Calu3 (cell line): ENCODE results near the gene SOX12. TPM values are rescaled to one million over a fixed set of nuclear protein-coding genes. Genes with fewer than 3 reads are reported as not detected.

Source experiments
- BruUV-seq: library from RNA; stranded (reverse); fragments of 400-500 nt; replicated peaks from 2 replicates; lab custom pipeline; 2021; lab: Mats Ljungman, UMichigan
- CTCF ChIA-PET: fragments of 300-600 bp; sonication (Branson Sonifier 250); formaldehyde crosslinking; loops from one replicate; lab custom pipeline; 2022; ENCODE audit warnings: antibody characterized with exemption; lab: Charles Lee
- DNase-seq: peaks from one replicate; pipeline ENCODE4 v3.0.0; 2022
- H3K27ac Mint-ChIP-seq: one replicate; pipeline ENCODE4 v1.8.0; 2022; ENCODE audit warnings: mixed read lengths; ENCODE audit not compliant: unreplicated experiment
- H3K27me3 Mint-ChIP-seq: one replicate; pipeline ENCODE4 v1.8.0; 2022; ENCODE audit warnings: mixed read lengths; ENCODE audit not compliant: unreplicated experiment
- H3K36me3 Mint-ChIP-seq: one replicate; pipeline ENCODE4 v1.8.0; 2022; ENCODE audit warnings: mild to moderate bottlenecking, moderate library complexity, mixed read lengths; ENCODE audit not compliant: insufficient read depth, unreplicated experiment
- H3K4me1 Mint-ChIP-seq: one replicate; pipeline ENCODE4 v1.8.0; 2022; ENCODE audit warnings: mild to moderate bottlenecking, low read depth, mixed read lengths; ENCODE audit not compliant: unreplicated experiment
- H3K4me3 Mint-ChIP-seq: one replicate; pipeline ENCODE4 v1.8.0; 2022; ENCODE audit warnings: mild to moderate bottlenecking, low read depth, moderate library complexity, mixed read lengths; ENCODE audit not compliant: unreplicated experiment
- H3K9me3 Mint-ChIP-seq: one replicate; pipeline ENCODE4 v1.8.0; 2022; ENCODE audit warnings: low read depth, mixed read lengths; ENCODE audit not compliant: unreplicated experiment
- intact Hi-C: fragments of 100-400 bp; cut with micrococcal nuclease; formaldehyde crosslinking; loops from one replicate; pipeline ENCODE4 v1.10.0; 2022; ENCODE audit not compliant: unreplicated experiment
- total RNA-seq: library from RNA; stranded (reverse); gene quantifications from 2 replicates; pipeline ENCODE4 v1.2.3, GENCODE V29; 2022
- TF ChIP-seq, protein P1 (sequence below): fragments of 200-600 bp; IDR thresholded peaks from one replicate; pipeline ENCODE4 v1.8.0; 2022; ENCODE audit warnings: antibody characterized with exemption; ENCODE audit not compliant: unreplicated experiment

The SOX12 gene
- total RNA-seq, 1 experiment from 2014 or later = 13.6 TPM

DNA sequence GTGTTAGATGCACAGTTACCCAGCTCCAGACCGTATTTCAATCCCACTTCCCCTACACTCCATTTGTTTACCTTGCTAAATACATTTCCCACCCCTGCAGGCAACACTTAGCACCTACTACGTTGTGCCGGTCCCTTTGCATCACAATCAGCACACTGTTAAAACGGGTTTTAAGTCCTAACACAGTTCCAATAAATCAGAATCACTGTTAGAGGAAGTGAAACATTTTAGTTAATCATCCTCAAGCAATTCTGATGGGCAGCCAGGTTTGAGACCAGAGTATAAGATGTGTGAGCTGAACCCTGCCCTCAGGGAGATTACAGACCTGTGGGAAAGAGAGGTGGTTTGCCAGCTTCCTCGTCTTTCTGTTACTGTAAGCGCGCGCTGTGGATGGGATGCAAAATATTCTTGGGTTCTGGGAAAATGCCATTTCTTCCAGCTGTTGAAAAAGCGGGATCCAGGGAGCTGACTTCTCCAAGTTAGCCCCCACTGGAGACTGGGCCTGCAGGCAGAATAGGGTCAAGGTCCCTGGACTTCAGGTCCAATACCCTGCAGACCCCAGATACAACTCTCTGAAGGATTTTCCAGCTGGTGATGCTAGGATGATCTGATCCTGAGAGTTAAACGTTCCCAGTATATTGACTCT lies 24.9 kb upstream of the SOX12 start:
- intact Hi-C loops = no loop called here
- TF ChIP-seq, protein P1, sequence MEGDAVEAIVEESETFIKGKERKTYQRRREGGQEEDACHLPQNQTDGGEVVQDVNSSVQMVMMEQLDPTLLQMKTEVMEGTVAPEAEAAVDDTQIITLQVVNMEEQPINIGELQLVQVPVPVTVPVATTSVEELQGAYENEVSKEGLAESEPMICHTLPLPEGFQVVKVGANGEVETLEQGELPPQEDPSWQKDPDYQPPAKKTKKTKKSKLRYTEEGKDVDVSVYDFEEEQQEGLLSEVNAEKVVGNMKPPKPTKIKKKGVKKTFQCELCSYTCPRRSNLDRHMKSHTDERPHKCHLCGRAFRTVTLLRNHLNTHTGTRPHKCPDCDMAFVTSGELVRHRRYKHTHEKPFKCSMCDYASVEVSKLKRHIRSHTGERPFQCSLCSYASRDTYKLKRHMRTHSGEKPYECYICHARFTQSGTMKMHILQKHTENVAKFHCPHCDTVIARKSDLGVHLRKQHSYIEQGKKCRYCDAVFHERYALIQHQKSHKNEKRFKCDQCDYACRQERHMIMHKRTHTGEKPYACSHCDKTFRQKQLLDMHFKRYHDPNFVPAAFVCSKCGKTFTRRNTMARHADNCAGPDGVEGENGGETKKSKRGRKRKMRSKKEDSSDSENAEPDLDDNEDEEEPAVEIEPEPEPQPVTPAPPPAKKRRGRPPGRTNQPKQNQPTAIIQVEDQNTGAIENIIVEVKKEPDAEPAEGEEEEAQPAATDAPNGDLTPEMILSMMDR = no peak
- H3K4me3 Mint-ChIP-seq = peak overlapping the region; percentile 99
- no peaks in the 10 kb centered on the region for H3K27me3 Mint-ChIP-seq
- H3K9me3 Mint-ChIP-seq = no peaks in the 10 kb centered on the region
- CTCF ChIA-PET = interaction anchor here (1.0 kb wide), 1 partner anchor 30 kb away, joined by 3 read pairs; no protein-coding TSS in a partner anchor
- peaks cover 29% of the 10 kb centered on the region for H3K36me3 Mint-ChIP-seq
- no peak for DNase-seq
- no peak overlapping the region for H3K27ac Mint-ChIP-seq
- H3K4me1 Mint-ChIP-seq = peaks cover 32% of the 10 kb centered on the region
- no TSS peak for BruUV-seq

GRCh38 chr20:301886-302848 lies 23.2 kb upstream of the SOX12 start:
- CTCF ChIA-PET = no interaction called here
- Mint-ChIP-seq H3K27me3 (no peaks in the 10 kb centered on the region), H3K27ac (no peak overlapping the region), H3K9me3 (no peaks in the 10 kb centered on the region), H3K4me3 (no peak overlapping the region), H3K4me1 (peaks cover 18% of the 10 kb centered on the region), H3K36me3 (peaks cover 24% of the 10 kb centered on the region)
- intact Hi-C loops = no loop called here
- DNase-seq = no peak
- TF ChIP-seq, protein P1 = no peak
- no TSS peak for BruUV-seq

DNA sequence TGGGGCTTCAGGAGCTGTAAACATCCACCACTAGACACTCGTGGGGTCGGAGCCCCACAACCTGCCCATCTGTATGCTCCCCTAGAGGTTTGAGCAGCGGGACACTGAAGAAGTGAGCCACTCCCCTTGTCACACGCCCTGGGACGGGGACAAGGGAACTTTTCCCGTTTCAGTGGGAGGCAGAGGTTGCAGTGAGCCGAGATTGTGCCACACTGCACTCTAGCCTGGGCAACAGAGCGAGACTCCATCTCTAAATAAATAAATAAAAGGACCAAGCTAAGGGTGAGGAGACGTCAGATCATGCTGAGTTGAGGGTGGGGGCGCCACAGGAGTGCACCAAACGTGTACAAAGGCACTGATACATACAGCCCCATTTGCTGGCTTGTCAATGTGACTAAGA lies 19.6 kb upstream of the SOX12 start:
- no peak for DNase-seq
- Mint-ChIP-seq H3K9me3 (no peaks in the 10 kb centered on the region), H3K36me3 (no peaks in the 10 kb centered on the region), H3K27ac (no peak overlapping the region), H3K4me3 (no peak overlapping the region), H3K27me3 (no peaks in the 10 kb centered on the region), H3K4me1 (peaks cover 11% of the 10 kb centered on the region)
- TF ChIP-seq, protein P1 = no peak
- CTCF ChIA-PET = no interaction called here
- intact Hi-C loops = no loop called here
- no TSS peak for BruUV-seq

DNA sequence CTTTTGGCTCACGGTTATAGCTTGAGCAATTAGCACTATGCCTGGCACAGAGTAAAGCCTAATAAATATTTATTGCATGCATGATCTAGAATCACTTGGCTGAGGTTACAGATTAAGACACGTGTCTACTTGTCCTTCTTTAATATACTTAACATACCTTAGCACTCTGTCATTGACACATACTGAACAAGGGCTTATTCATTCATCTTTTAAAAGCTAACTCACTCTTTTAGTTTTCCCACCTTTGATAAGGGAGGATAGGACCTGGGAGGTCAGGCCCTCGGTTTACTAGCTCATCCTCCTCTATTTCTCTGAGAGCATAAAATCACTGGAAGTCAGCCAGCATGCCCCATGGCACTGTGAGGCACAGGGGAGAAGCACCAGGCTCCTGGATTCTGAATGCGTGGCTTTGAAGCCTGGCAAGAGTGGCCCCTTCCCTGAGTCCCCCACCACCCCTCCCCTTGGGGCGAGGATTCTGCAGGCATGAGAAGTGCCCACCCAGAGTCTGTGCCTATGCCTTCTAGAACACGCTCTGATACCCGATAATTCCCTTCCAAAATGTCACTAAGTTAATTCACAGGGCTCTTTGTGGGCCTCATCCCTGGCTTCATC lies 16.8 kb upstream of the SOX12 start:
- H3K27me3 Mint-ChIP-seq = no peaks in the 10 kb centered on the region
- TF ChIP-seq, protein P1 = no peak
- H3K4me3 Mint-ChIP-seq = no peak overlapping the region
- no peaks in the 10 kb centered on the region for H3K9me3 Mint-ChIP-seq
- no peak for DNase-seq
- intact Hi-C loops = no loop called here
- no TSS peak for BruUV-seq
- CTCF ChIA-PET = no interaction called here
- H3K27ac Mint-ChIP-seq = no peak overlapping the region
- H3K36me3 Mint-ChIP-seq = peaks cover 5% of the 10 kb centered on the region
- H3K4me1 Mint-ChIP-seq = peaks cover 14% of the 10 kb centered on the region
